IMR-90 (cell line): ENCODE results near the gene IZUMO4. TPM values are rescaled to one million over a fixed set of nuclear protein-coding genes. Genes with fewer than 3 reads are reported as not detected.
A peak's percentile ranks its signal among the peaks of the same experiment; 100 is the strongest.

Experiments
- ATAC-seq: fragments of 200-7000 bp; cut with Tn5 transposase; 2 replicates; pipeline ENCODE4 v1.9.1; 2020; ENCODE audit warnings: low read depth, mild to moderate bottlenecking, moderate library complexity
- BruUV-seq: library from RNA; stranded (reverse); fragments of 400-500 nt; replicated peaks from 2 replicates; lab custom pipeline; 2021; lab: Mats Ljungman, UMichigan
- CTCF ChIA-PET: fragments of 300-600 bp; formaldehyde crosslinking; extraction: SDS; loops from one replicate; lab custom pipeline; 2021; ENCODE audit warnings: antibody characterized with exemption; lab: Yijun Ruan, JAX
- POLR2A ChIA-PET: fragments of 300-600 bp; sonication (Branson Sonifier 250); formaldehyde crosslinking; loops from one replicate; lab custom pipeline; 2022; ENCODE audit warnings: antibody characterized with exemption; ENCODE audit not compliant: unreplicated experiment; lab: Charles Lee
- DNase-seq: peaks from one replicate; pipeline ENCODE4 v3.0.0; 2013
- H2AFZ ChIP-seq: replicated peaks from 2 replicates; pipeline ENCODE3; 2013; ENCODE audit warnings: low read length, mild to moderate bottlenecking; ENCODE audit not compliant: poor library complexity
- H2AK5ac ChIP-seq: 2 replicates; pipeline ENCODE4 v1.6.1; 2013; ENCODE audit warnings: low read depth, low read length, inconsistent platforms
- H2AK9ac ChIP-seq: replicated peaks from 2 replicates; pipeline ENCODE3; 2013; ENCODE audit warnings: mild to moderate bottlenecking, low read depth, low read length, moderate library complexity; ENCODE audit not compliant: poor library complexity
- H2BK120ac ChIP-seq: 2 replicates; pipeline ENCODE4 v1.6.1; 2013; ENCODE audit warnings: low read depth, low read length, inconsistent platforms
- H2BK15ac ChIP-seq: 3 replicates; pipeline ENCODE4 v1.6.1; 2013; ENCODE audit warnings: low read depth, low read length, inconsistent platforms
- H2BK20ac ChIP-seq: 2 replicates; pipeline ENCODE4 v1.6.1; 2013; ENCODE audit warnings: low read depth, mild to moderate bottlenecking, inconsistent platforms, low read length, moderate library complexity
- H2BK5ac ChIP-seq: 2 replicates; pipeline ENCODE4 v1.6.1; 2013; ENCODE audit warnings: mild to moderate bottlenecking, low read depth, low read length, inconsistent platforms; ENCODE audit not compliant: poor library complexity, severe bottlenecking
- H3K14ac ChIP-seq: replicated peaks from 2 replicates; pipeline ENCODE4 v1.6.1; 2013; ENCODE audit warnings: low read depth, low read length, inconsistent platforms
- H3K18ac ChIP-seq: 2 replicates; pipeline ENCODE4 v1.6.1; 2013; ENCODE audit warnings: low read depth, low read length, control low read depth
- H3K23ac ChIP-seq: 2 replicates; pipeline ENCODE4 v1.6.1; 2013; ENCODE audit warnings: low read depth, low read length, inconsistent platforms
- H3K27ac ChIP-seq: 2 replicates; pipeline ENCODE4 v1.5.1; 2013; ENCODE audit warnings: mild to moderate bottlenecking, control low read depth, low read length; ENCODE audit not compliant: insufficient read depth
- H3K27me3 ChIP-seq: 2 replicates; pipeline ENCODE4 v1.6.1; 2013; ENCODE audit warnings: low read length; ENCODE audit not compliant: control insufficient read depth, insufficient read depth
- H3K36me3 ChIP-seq: 2 replicates; pipeline ENCODE4 v1.6.1; 2013; ENCODE audit warnings: low read length, mixed read lengths; ENCODE audit not compliant: control insufficient read depth, insufficient read depth
- H3K4ac ChIP-seq: 2 replicates; pipeline ENCODE4 v1.6.1; 2013; ENCODE audit warnings: low read depth, low read length, inconsistent platforms
- H3K4me1 ChIP-seq: 2 replicates; pipeline ENCODE4 v1.6.1; 2013; ENCODE audit warnings: low read length, mixed read lengths; ENCODE audit not compliant: control insufficient read depth, insufficient read depth
- H3K4me2 ChIP-seq: 2 replicates; pipeline ENCODE4 v1.6.1; 2013; ENCODE audit warnings: low read depth, mild to moderate bottlenecking, control low read depth, low read length, moderate library complexity
- H3K4me3 ChIP-seq: 2 replicates; pipeline ENCODE4 v1.5.1; 2013; ENCODE audit warnings: low read depth, mild to moderate bottlenecking, control low read depth, low read length, moderate library complexity; ENCODE audit not compliant: insufficient read depth
- H3K56ac ChIP-seq: 2 replicates; pipeline ENCODE4 v1.6.1; 2013; ENCODE audit warnings: low read length, inconsistent platforms; ENCODE audit not compliant: insufficient read depth; ENCODE audit errors: extremely low read depth
- H3K79me1 ChIP-seq, 2 experiments: 2 replicates each; pipeline ENCODE4 v1.6.1; 2013; ENCODE audit warnings: low read length in 2 of 2, inconsistent platforms in 1 of 2, low read depth in 1 of 2
- H3K9ac ChIP-seq: 2 replicates; pipeline ENCODE4 v1.6.1; 2013; ENCODE audit warnings: low read depth, low read length, control low read depth
- H3K9me1 ChIP-seq: 2 replicates; pipeline ENCODE4 v1.6.1; 2013; ENCODE audit warnings: low read length, inconsistent platforms; ENCODE audit not compliant: insufficient read depth
- H3K9me3 ChIP-seq: 2 replicates; pipeline ENCODE4 v1.6.1; 2013; ENCODE audit warnings: low read length; ENCODE audit not compliant: control insufficient read depth, insufficient read depth
- H4K20me1 ChIP-seq: 2 replicates; pipeline ENCODE4 v1.6.1; 2013; ENCODE audit warnings: low read length, inconsistent platforms; ENCODE audit not compliant: insufficient read depth
- H4K5ac ChIP-seq: 2 replicates; pipeline ENCODE4 v1.6.1; 2013; ENCODE audit warnings: mild to moderate bottlenecking, low read depth, low read length, control low read depth
- H4K8ac ChIP-seq, 2 experiments: 2 replicates each; pipeline ENCODE4 v1.6.1; 2013; ENCODE audit warnings: low read depth in 2 of 2, low read length in 2 of 2, control low read depth in 1 of 2, inconsistent platforms in 1 of 2
- H4K91ac ChIP-seq: 2 replicates; pipeline ENCODE4 v1.6.1; 2013; ENCODE audit warnings: low read depth, low read length, inconsistent platforms; ENCODE audit not compliant: insufficient read depth
- BHLHE40 ChIP-seq: fragments of 150-350 bp; IDR thresholded peaks from 2 replicates; pipeline ENCODE4 v1.6.1; 2016; ENCODE audit warnings: mild to moderate bottlenecking, low read depth, low read length
- CEBPB ChIP-seq: IDR thresholded peaks from 2 replicates; pipeline ENCODE4 v1.6.1; 2012; ENCODE audit warnings: low read depth, low read length, improper control_type of control experiment
- CHD1 ChIP-seq: IDR thresholded peaks from 2 replicates; pipeline ENCODE4 v1.6.1; 2012; ENCODE audit warnings: low read depth, low read length, improper control_type of control experiment
- FOS ChIP-seq: fragments of 150-350 bp; IDR thresholded peaks from 2 replicates; pipeline ENCODE4 v1.6.1; 2016; ENCODE audit warnings: low read depth, low read length
- MAFK ChIP-seq: IDR thresholded peaks from 2 replicates; pipeline ENCODE4 v1.6.1; 2012; ENCODE audit warnings: low read depth, low read length, improper control_type of control experiment
- MAZ ChIP-seq: IDR thresholded peaks from 2 replicates; pipeline ENCODE4 v1.6.1; 2012; ENCODE audit warnings: low read depth, mild to moderate bottlenecking, low read length, improper control_type of control experiment, moderate library complexity, borderline replicate concordance
- MXI1 ChIP-seq: IDR thresholded peaks from 2 replicates; pipeline ENCODE4 v1.6.1; 2012; ENCODE audit warnings: low read depth, mild to moderate bottlenecking, low read length, moderate library complexity, borderline replicate concordance
- RAD21 ChIP-seq: IDR thresholded peaks from 2 replicates; pipeline ENCODE4 v1.6.1; 2012; ENCODE audit warnings: low read length, improper control_type of control experiment
- SMC3 ChIP-seq: fragments of 150-350 bp; IDR thresholded peaks from 2 replicates; pipeline ENCODE4 v1.6.1; 2016; ENCODE audit warnings: low read depth, mild to moderate bottlenecking, antibody characterized with exemption, low read length, moderate library complexity
- WGBS, 2 experiments: methylation state at CpG; one replicate each; pipeline versions ENCODE4 v1.1.5 to v1.1.7; 2013; ENCODE audit warnings: missing lambda C conversion rate in 2 of 2; ENCODE audit not compliant: insufficient read length in 1 of 2; ENCODE audit errors: extremely low coverage in 2 of 2; 5-methylcytosine and 5-hydroxymethylcytosine counted together
- dilution Hi-C: fragments of 300-500 bp; cut with HindIII; formaldehyde crosslinking; loops from one replicate; pipeline ENCODE4 v1.14.3; 2018; ENCODE audit warnings: low sequenced_read_pairs; ENCODE audit not compliant: unreplicated experiment
- in situ Hi-C: fragments of 300-500 bp; cut with MboI; formaldehyde crosslinking; loops from 3 replicates; pipeline ENCODE4 v1.14.3; 2019; ENCODE audit warnings: low sequenced_read_pairs, inconsistent platforms, mixed read lengths
- intact Hi-C: fragments of 100-400 bp; cut with micrococcal nuclease; formaldehyde crosslinking; loops from 2 replicates; pipeline ENCODE4 v1.10.0; 2022
- polyA plus RNA-seq, 3 experiments: library from polyadenylated mRNA; depleted of rRNA; stranded (reverse); fragments of >200 nt; gene quantifications; 2 replicates each; pipeline ENCODE4 v1.2.3, GENCODE V29; 2012; ENCODE audit warnings: low replicate concordance in 1 of 3
- total RNA-seq: library from RNA; depleted of rRNA; stranded (reverse); fragments of >200 nt; gene quantifications from 2 replicates; pipeline ENCODE4 v1.2.3, GENCODE V29; 2012
- TF ChIP-seq, protein P1 (sequence below): fragments of 150-350 bp; IDR thresholded peaks from 2 replicates; pipeline ENCODE4 v1.6.1; 2016; ENCODE audit warnings: low read depth, mild to moderate bottlenecking, low read length, moderate library complexity, borderline replicate concordance
- TF ChIP-seq, protein P2 (sequence below): fragments of 150-350 bp; IDR thresholded peaks from 2 replicates; pipeline ENCODE4 v1.6.1; 2017; ENCODE audit warnings: mild to moderate bottlenecking, antibody characterized with exemption, low read length, low read depth

Gene IZUMO4
- total and polyA plus RNA-seq, 2 of the 4 experiments (the other 2 are of a cell fraction) = 0.72 to 2.8 TPM

DNA sequence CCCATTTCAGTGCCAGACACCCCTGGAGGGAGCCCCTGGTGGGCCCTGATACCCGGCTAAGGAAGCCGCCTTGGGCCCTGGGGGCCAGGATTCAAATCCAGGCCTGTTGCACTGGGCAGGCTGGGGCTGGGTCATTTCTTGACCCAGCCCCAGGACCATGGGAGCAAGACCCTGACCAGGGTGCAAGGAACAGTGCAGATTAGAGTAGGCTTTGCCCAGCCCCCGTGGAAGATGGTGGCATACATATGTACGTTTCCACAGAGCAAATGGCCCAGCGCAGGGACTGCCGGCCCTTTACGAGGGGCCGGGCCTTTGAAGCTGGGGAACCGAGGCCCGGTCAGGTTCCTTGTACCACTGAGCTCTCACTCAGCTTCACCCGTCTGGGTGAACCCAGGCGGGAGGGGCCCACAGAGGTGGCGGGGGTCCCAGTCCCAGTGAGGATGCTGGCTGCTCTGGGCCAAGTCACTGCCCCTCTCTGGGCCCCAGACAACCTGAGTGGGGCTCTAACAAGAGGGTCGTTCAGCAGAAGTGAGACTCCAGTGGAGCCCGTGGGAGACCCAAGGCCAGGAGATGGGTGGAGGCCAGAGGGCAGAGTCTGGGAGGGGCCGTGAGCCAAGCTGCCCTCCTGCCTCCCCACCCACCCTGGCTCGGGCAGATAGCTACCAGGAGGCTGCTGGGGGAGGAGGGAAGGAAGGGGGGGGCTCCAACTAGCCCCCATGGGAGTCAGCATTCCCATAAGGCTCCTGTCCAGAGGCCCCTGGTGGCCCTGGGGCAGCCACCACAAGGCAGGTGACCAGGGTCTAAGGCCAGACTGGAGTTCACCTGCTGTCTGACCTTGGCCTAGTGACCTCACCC is 48.4 kb upstream of the IZUMO4 start (continued):
- no peak for TF ChIP-seq MAFK

DNA sequence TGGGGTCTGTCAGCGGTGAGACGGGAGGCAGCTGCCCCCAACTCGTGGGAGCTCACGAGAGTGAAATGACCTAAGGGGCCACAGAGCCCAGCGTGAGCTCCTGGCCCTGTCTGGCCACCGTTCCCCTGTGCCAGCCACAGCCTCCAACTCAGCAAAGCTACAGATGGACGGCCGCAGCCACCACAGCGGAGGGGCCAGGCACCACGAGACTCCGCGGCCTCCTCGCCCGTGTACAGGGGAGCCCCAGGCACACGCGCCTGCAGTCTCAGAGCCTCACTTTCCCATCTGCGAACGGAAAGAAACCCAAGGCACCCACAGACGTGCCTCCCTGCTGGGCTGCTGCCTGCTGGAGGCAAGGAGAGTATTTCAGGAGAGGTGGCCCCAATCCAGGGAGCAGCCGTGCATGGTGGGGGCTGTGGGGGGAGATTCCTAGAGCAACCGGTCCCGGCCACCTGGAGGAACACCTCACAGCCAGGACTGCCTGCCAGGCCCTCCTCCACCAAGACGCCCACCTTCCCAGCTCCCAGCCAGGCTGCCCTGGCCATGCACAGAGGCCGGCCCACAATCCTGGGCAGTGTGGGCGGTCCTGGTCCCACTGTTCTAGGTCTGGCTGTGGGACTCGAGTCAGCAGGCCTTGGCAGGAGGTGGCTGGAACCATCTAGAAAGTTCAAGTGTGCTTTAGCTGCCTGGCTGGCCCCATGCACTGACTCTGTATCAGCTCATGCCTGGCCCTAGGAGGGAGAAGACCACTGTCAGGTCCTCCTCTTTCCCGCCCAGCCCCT is 47.6 kb upstream of the IZUMO4 start:
- peak overlapping the region; percentile 22 for H3K9ac ChIP-seq
- in situ Hi-C loops = no loop called here
- TF ChIP-seq SMC3 (no peak), RAD21 (no peak), MXI1 (no peak), FOS (no peak), BHLHE40 (no peak), CEBPB (no peak), MAZ (no peak), CHD1 (no peak)
- TF ChIP-seq, protein P1, sequence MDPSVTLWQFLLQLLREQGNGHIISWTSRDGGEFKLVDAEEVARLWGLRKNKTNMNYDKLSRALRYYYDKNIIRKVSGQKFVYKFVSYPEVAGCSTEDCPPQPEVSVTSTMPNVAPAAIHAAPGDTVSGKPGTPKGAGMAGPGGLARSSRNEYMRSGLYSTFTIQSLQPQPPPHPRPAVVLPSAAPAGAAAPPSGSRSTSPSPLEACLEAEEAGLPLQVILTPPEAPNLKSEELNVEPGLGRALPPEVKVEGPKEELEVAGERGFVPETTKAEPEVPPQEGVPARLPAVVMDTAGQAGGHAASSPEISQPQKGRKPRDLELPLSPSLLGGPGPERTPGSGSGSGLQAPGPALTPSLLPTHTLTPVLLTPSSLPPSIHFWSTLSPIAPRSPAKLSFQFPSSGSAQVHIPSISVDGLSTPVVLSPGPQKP = no peak
- TF ChIP-seq, protein P2, sequence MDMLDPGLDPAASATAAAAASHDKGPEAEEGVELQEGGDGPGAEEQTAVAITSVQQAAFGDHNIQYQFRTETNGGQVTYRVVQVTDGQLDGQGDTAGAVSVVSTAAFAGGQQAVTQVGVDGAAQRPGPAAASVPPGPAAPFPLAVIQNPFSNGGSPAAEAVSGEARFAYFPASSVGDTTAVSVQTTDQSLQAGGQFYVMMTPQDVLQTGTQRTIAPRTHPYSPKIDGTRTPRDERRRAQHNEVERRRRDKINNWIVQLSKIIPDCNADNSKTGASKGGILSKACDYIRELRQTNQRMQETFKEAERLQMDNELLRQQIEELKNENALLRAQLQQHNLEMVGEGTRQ = no peak

More for the DNA sequence above, 47.6 kb upstream of the IZUMO4 start:
- peaks cover 23% of the 10 kb centered on the region for H3K4me1 ChIP-seq
- no peaks in the 10 kb centered on the region for H3K9me3 ChIP-seq
- no peak for DNase-seq
- H2BK15ac ChIP-seq = no peak overlapping the region
- H3K27ac ChIP-seq = no peak overlapping the region
- H3K14ac ChIP-seq = 0 out of 2 replicates have a peak overlapping the region, but pooled peaks have one; percentile 41
- peaks cover 22% of the 10 kb centered on the region; the same call in 1 of the 2 replicates for H3K36me3 ChIP-seq
- H2AK9ac ChIP-seq = peak overlapping the region; percentile 97
- 62% methylated on average over 5 of the region's 27 CpGs; no CpG with 5 or more reads in 1 of the 2 experiments for WGBS, 2 experiments
- H4K20me1 ChIP-seq = peaks cover 58% of the 10 kb centered on the region
- ChIA-PET POLR2A (no interaction called here), CTCF (no interaction called here)
- no peaks in the 10 kb centered on the region for H3K27me3 ChIP-seq
- H4K5ac ChIP-seq = no peak overlapping the region
- BruUV-seq = no TSS peak
- H2AK5ac ChIP-seq = 0 out of 2 replicates have a peak overlapping the region, but pooled peaks have one; percentile 70
- dilution Hi-C loops (no loop called here), intact Hi-C loops (no loop called here)
- no peak overlapping the region for H3K18ac ChIP-seq
- H3K56ac ChIP-seq = no peak overlapping the region
- H3K23ac ChIP-seq = peak overlapping the region; percentile 63
- no peak overlapping the region for H3K4ac ChIP-seq
- no peak for ATAC-seq
- H2BK20ac ChIP-seq = no peak overlapping the region
- H3K9me1 ChIP-seq = peaks cover 4% of the 10 kb centered on the region
- H3K4me3 ChIP-seq = peak overlapping the region; percentile 75
- H2AFZ ChIP-seq = peak overlapping the region; percentile 43
- peak overlapping the region; percentile 67 for H3K4me2 ChIP-seq
- H4K8ac ChIP-seq = no peak overlapping the region
- no peak overlapping the region for H4K91ac ChIP-seq
- H3K79me1 ChIP-seq = peaks cover 5 to 62% of the 10 kb centered on the region in 2 experiments; a peak in 3 of 4 replicates
- no peak overlapping the region for H2BK5ac ChIP-seq
- no peak overlapping the region for H2BK120ac ChIP-seq
